Cardiac fibroblast (primary cell): ENCODE measurements around the gene PLP1.
"Not testable (repeated sequence)": the region's sequence is repeated elsewhere in the genome, so short reads cannot be mapped to it uniquely, and the experiment has no call there.

Experiments
- DNase-seq, 2 donors: peaks; one replicate each; pipeline versions ENCODE4 v3.0.0 to v3.0.0-alpha.2; 2010; ENCODE audit warnings: low read depth in 2 of 2
- H3K4me3 ChIP-seq, 2 donors: replicated peaks in 1 of 2; 1 replicate in 1 of 2; 2 replicates in 1 of 2; pipeline ENCODE4 v1.5.1; 2011; ENCODE audit warnings: low read depth in 2 of 2, low read length in 2 of 2, mild to moderate bottlenecking in 2 of 2, moderate library complexity in 1 of 2
- CTCF ChIP-seq: IDR thresholded peaks from one replicate; pipeline ENCODE4 v1.5.1; 2011; ENCODE audit warnings: low read depth, mild to moderate bottlenecking, low read length, inconsistent platforms

The PLP1 gene

GRCh38 chrX:103756736-103757135 is 19.9 kb upstream of the PLP1 start:
- no peak for TF ChIP-seq CTCF
- no peak overlapping the region for H3K4me3 ChIP-seq
- no peak for DNase-seq

GRCh38 chrX:103758555-103758954 is 18.1 kb upstream of the PLP1 start:
- H3K4me3 ChIP-seq, result no peak overlapping the region
- no peak for TF ChIP-seq CTCF
- DNase-seq, result no peak

- not testable (repeated sequence) for DNase-seq, H3K4me3 ChIP-seq
Observed at GRCh38 chrX:103763541-103763940, 13.1 kb upstream of the PLP1 start.

DNA sequence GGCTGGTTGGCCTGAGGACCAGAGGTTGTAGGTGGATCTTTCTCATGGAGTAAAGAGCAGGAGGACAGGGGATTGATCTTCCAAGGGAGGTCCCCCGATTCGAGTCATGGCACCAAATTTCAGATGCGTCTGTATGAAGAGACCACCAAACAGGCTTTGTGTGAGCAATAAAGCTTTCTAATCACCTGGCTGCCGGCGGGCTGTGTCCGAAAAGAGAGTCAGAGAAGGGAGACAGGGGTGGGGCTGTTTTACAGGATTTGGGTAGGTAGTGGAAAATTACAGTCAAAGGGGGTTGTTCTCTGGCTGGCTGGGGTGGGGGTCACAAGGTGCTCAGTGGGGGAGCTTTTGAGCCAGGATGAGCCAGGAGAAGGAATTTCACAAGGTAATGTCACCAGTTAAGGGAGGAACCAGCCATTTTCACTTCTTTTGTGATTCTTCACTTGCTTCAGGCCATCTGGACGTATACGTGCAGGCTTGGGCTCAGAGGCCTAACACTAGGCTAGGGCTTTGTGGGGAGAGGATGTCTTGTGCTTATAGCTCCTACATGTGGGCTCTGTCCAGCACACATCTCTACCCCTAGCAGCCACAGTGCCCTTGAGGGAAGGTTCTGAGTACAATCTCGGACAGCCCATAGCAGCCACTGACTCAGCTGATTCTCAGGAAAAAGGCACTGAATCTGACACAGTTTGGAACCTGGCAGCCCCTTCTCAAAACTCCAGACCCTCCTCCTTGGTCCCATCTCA is 9.7 kb upstream of the PLP1 start:
- not testable (repeated sequence) for H3K4me3 ChIP-seq, DNase-seq

DNA sequence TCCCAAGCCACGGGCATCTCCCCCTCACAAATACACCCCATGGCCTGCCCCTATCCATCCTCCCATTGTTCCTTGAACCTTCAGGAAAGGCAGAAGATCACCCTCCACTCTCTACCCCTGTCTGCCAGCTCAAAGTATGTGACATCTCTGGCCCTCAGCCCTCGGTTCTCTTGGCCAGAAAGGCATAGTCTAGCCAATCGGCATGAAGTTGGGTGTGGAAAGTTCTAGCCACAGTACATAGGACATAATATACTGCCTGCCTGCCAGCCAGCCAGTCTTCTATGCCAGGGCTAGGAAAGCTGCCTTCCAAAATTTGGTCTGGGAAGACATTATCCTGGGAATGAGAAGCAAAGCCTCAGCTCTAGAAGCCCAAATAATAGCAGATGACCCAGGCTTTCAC is 3.2 kb upstream of the PLP1 start:
- no peak for TF ChIP-seq CTCF
- DNase-seq, result no peak
- no peak overlapping the region for H3K4me3 ChIP-seq

- peak; percentile 73 to 80 for DNase-seq
- no peak overlapping the region for H3K4me3 ChIP-seq
- peak; percentile 64 for TF ChIP-seq CTCF
Observed at GRCh38 chrX:103774070-103774642, 2.5 kb upstream of the PLP1 start.

DNA sequence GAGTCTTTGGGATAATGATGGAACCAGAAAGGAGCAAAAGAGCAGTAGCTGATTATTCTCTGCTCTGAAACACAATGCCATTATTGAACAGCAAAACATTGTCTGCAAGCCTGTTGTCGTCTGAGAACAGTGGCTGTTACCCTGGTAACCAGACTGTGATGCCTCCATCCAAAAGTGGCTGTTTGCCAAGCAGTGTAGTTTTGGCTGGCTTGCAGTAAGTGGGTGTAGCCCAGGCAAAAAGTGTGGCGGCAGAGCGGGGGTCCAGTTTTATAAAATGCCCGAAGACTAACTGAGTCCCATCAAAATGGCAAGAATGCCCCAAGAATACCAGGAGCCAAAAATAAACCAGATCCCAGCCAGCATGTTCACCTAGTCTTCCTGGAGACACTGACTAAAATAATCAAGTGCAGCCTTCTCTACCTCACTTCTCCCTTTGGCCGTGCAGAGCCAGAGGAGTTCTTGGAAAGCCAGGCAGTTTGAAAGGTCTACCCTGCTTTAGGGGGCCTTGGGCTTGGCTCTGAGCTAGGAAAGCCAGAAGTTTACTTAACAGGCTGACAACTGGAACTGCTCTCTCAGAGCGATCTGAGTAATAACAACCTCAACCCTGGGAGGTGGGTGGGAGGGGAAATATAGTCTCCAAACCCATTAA is 2.6 kb downstream of the PLP1 start:
- TF ChIP-seq CTCF, result no peak
- no peak overlapping the region for H3K4me3 ChIP-seq
- peak; percentile 53 to 64 for DNase-seq
